HG03066 (cell line): Measurements from ENCODE around the gene TLE3.

ENCODE experiments used
- ATAC-seq: cut with Tn5 transposase; IDR thresholded peaks from one replicate; pipeline ENCODE4 v1.9.1; 2021; ENCODE audit warnings: low read depth; ENCODE audit not compliant: unreplicated experiment

TLE3 gene

GRCh38 chr15:70088455-70088854, 9.3 kb downstream of the TLE3 start:
- ATAC-seq: no peak

GRCh38 chr15:70087708-70088352, 9.9 kb downstream of the TLE3 start:
- ATAC-seq: no peak

- ATAC-seq: no peak
Measured at GRCh38 chr15:70086636-70087035, 11.1 kb downstream of the TLE3 start.

GRCh38 chr15:70084461-70084860, 13.3 kb downstream of the TLE3 start:
- ATAC-seq: no peak

- no peak for ATAC-seq
Measured at GRCh38 chr15:70083946-70084345, 13.8 kb downstream of the TLE3 start.

GRCh38 chr15:70083418-70083817, 14.3 kb downstream of the TLE3 start:
- ATAC-seq: no peak

GRCh38 chr15:70082281-70082900, 15.3 kb downstream of the TLE3 start:
- ATAC-seq: no peak

GRCh38 chr15:70081612-70082011, 16.1 kb downstream of the TLE3 start:
- ATAC-seq: no peak

- no peak for ATAC-seq
Measured at GRCh38 chr15:70080347-70080746, 17.4 kb downstream of the TLE3 start.

- no peak for ATAC-seq
Measured at GRCh38 chr15:70079888-70080287, 17.8 kb downstream of the TLE3 start.

GRCh38 chr15:70078578-70079417, 18.9 kb downstream of the TLE3 start:
- no peak for ATAC-seq

- no peak for ATAC-seq
Measured at GRCh38 chr15:70077188-70078147, 20.2 kb downstream of the TLE3 start.

GRCh38 chr15:70074380-70074779, 23.3 kb downstream of the TLE3 start:
- no peak for ATAC-seq

- ATAC-seq: no peak
Measured at GRCh38 chr15:70072479-70072878, 25.2 kb downstream of the TLE3 start.

- ATAC-seq: no peak
Measured at GRCh38 chr15:70071799-70072198, 25.9 kb downstream of the TLE3 start.

- no peak for ATAC-seq
Measured at GRCh38 chr15:70069716-70070115, 28.0 kb downstream of the TLE3 start.

GRCh38 chr15:70068783-70069565, 28.7 kb downstream of the TLE3 start:
- no peak for ATAC-seq

- no peak for ATAC-seq
Measured at GRCh38 chr15:70067681-70068080, 30.0 kb downstream of the TLE3 start.

- ATAC-seq: no peak
Measured at GRCh38 chr15:70067011-70067410, 30.7 kb downstream of the TLE3 start.

- ATAC-seq: no peak
Measured at GRCh38 chr15:70066447-70066846, 31.3 kb downstream of the TLE3 start.
